Keratinocyte (primary cell): ENCODE results near the gene ZNF691. TPM values are rescaled to one million over a fixed set of nuclear protein-coding genes. Genes with fewer than 3 reads are reported as not detected.

Experiments
- DNase-seq: peaks from one replicate; pipeline ENCODE4 v3.0.0-alpha.2; 2011; ENCODE audit warnings: low read depth, missing footprints, low spot score
- FAIRE-seq: peaks from 2 replicates; lab custom pipeline; 2011; peaks lifted over from hg19 to GRCh38; lab: Jason Lieb, UNC
- H2AFZ ChIP-seq: 2 replicates; pipeline ENCODE4 v1.6.0; 2012; ENCODE audit warnings: low read length, control low read depth, inconsistent platforms; ENCODE audit not compliant: control insufficient read depth
- H3K27ac ChIP-seq: 2 replicates; pipeline ENCODE4 v1.5.1; 2011; ENCODE audit warnings: low read length; ENCODE audit not compliant: control insufficient read depth, insufficient read depth
- H3K27me3 ChIP-seq: 3 replicates; pipeline ENCODE4 v1.6.0; 2011; ENCODE audit warnings: low read length; ENCODE audit not compliant: control insufficient read depth, insufficient read depth; ENCODE audit errors: extremely low read depth
- H3K36me3 ChIP-seq, 2 experiments: 2 replicates in 1 of 2; 3 replicates in 1 of 2; pipeline ENCODE4 v1.5.1; 2011; ENCODE audit warnings: low read length in 2 of 2, mild to moderate bottlenecking in 1 of 2; ENCODE audit not compliant: control insufficient read depth in 2 of 2, insufficient read depth in 2 of 2; ENCODE audit errors: extremely low read depth in 1 of 2
- H3K4me1 ChIP-seq: 3 replicates; pipeline ENCODE4 v1.5.1; 2011; ENCODE audit warnings: low read length; ENCODE audit not compliant: control insufficient read depth, insufficient read depth; ENCODE audit errors: extremely low read depth
- H3K4me2 ChIP-seq: 3 replicates; pipeline ENCODE4 v1.6.0; 2011; ENCODE audit warnings: low read depth, low read length; ENCODE audit not compliant: control insufficient read depth, insufficient read depth; ENCODE audit errors: extremely low read depth
- H3K4me3 ChIP-seq, 3 experiments: fragments of 200-600 bp in 1 of 3; sonication (generic) in 1 of 3; 2 replicates in 2 of 3; 3 replicates in 1 of 3; pipeline ENCODE4 v1.5.1; 2011 to 2016; ENCODE audit warnings: low read length in 3 of 3, mild to moderate bottlenecking in 3 of 3, control low read depth in 2 of 3, inconsistent platforms in 1 of 3, low read depth in 1 of 3, mixed read lengths in 1 of 3, mixed run types in 1 of 3, moderate library complexity in 1 of 3; ENCODE audit not compliant: control insufficient read depth in 2 of 3, insufficient read depth in 2 of 3; ENCODE audit errors: extremely low read depth in 1 of 3
- H3K79me2 ChIP-seq: 2 replicates; pipeline ENCODE4 v1.6.0; 2012; ENCODE audit warnings: low read length; ENCODE audit not compliant: control insufficient read depth, insufficient read depth
- H3K9ac ChIP-seq: 3 replicates; pipeline ENCODE4 v1.6.0; 2011; ENCODE audit warnings: low read length; ENCODE audit not compliant: control insufficient read depth, insufficient read depth; ENCODE audit errors: extremely low read depth
- H3K9me1 ChIP-seq: 3 replicates; pipeline ENCODE4 v1.6.0; 2011; ENCODE audit warnings: low read length; ENCODE audit not compliant: control insufficient read depth, insufficient read depth; ENCODE audit errors: extremely low read depth
- H3K9me3 ChIP-seq: 2 replicates; pipeline ENCODE4 v1.5.1; 2012; ENCODE audit warnings: low read depth, low read length; ENCODE audit not compliant: control insufficient read depth
- H4K20me1 ChIP-seq: 3 replicates; pipeline ENCODE4 v1.6.0; 2011; ENCODE audit warnings: low read length; ENCODE audit not compliant: control insufficient read depth, insufficient read depth; ENCODE audit errors: extremely low read depth
- EZH2 ChIP-seq: IDR thresholded peaks from one replicate; pipeline ENCODE4 v1.6.1; 2012; ENCODE audit warnings: inconsistent platforms, mild to moderate bottlenecking, low read length, moderate library complexity
- dilution Hi-C: fragments of 300-500 bp; cut with MboI; formaldehyde crosslinking; loops from one replicate; pipeline ENCODE4 v1.7.0; 2020; ENCODE audit warnings: low sequenced_read_pairs; ENCODE audit not compliant: extremely low pct_ligation_motif_present
- polyA plus RNA-seq, 5 experiments: library from polyadenylated mRNA; depleted of rRNA in 3 of 5; stranded (reverse) in 3 of 5; stranded (forward) in 1 of 5; unstranded in 1 of 5; fragments of >200 nt; gene quantifications; 1 replicate in 1 of 5; 2 replicates in 3 of 5; 3 replicates in 1 of 5; pipeline versions ENCODE4 v1.2.1 to v1.2.3, GENCODE V29; 2011 to 2012; ENCODE audit warnings: missing spikeins in 2 of 5, low read depth in 1 of 5, low replicate concordance in 1 of 5
- TF ChIP-seq, protein P1 (sequence below), 3 experiments: IDR thresholded peaks in 1 of 3; conservative IDR thresholded peaks in 1 of 3; optimal IDR thresholded peaks in 1 of 3; 2 replicates in 2 of 3; 3 replicates in 1 of 3; pipeline versions ENCODE3 to v1.5.1; 2011; ENCODE audit warnings: low read length in 3 of 3, mild to moderate bottlenecking in 3 of 3, moderate library complexity in 2 of 3, control low read depth in 1 of 3, inconsistent platforms in 1 of 3; ENCODE audit not compliant: insufficient read depth in 2 of 3; ENCODE audit errors: extremely low read depth in 1 of 3

The ZNF691 gene
- polyA plus RNA-seq, 1 donor (not counting 4 experiments of a cell fraction or from before 2014, with no cell fraction given) = 3.8 TPM

DNA sequence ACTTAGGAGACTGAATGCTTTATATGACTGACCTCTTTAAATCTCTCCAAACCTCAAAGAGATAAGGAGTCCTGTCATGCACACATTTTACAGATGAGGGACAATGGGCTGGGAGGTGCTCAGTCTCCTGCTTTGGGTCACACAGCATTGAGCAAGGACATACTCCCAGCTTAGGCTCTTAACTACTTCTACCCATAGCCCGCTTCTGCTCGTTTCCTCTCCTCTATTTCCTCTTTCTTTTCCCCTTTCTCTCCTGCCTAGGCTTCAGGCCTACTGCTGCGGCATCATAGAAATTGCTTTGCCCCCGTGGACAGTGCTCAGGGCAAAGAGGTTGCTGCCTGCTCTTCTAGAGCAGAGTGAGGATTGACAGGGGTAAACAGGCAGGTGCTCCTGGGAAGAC is 12.4 kb upstream of the ZNF691 start:
- dilution Hi-C loops = no loop called here
- no peak overlapping the region for H3K4me2 ChIP-seq

DNA sequence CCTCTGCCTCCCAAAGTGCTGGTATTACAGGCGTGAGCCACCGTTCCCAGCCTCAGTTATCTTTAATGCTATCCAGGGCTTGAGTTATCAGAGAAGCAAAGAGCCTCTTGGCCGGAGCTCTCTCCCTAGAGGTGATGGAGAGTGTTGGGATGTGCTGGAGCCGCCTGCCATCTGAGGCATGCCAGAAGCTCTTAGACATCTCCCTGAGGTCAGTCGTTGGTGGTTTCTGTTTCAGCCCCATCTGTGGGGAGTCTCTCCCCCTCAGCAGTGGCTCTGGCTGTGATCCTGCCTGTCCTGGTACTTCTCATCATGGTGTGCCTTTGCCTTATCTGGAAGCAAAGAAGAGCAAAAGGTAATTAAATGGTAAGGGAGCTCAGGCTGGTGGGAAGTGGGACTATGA is 11.6 kb upstream of the ZNF691 start:
- TF ChIP-seq, protein P1, sequence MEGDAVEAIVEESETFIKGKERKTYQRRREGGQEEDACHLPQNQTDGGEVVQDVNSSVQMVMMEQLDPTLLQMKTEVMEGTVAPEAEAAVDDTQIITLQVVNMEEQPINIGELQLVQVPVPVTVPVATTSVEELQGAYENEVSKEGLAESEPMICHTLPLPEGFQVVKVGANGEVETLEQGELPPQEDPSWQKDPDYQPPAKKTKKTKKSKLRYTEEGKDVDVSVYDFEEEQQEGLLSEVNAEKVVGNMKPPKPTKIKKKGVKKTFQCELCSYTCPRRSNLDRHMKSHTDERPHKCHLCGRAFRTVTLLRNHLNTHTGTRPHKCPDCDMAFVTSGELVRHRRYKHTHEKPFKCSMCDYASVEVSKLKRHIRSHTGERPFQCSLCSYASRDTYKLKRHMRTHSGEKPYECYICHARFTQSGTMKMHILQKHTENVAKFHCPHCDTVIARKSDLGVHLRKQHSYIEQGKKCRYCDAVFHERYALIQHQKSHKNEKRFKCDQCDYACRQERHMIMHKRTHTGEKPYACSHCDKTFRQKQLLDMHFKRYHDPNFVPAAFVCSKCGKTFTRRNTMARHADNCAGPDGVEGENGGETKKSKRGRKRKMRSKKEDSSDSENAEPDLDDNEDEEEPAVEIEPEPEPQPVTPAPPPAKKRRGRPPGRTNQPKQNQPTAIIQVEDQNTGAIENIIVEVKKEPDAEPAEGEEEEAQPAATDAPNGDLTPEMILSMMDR (optimal IDR thresholded peaks at IDR 0.05 in 1 of 3, IDR thresholded peaks at IDR 0.05 in 1 of 3, conservative IDR thresholded peaks at IDR 0.05 in 1 of 3; ENCODE audit: extremely low read depth in 1 of 3, insufficient read depth in 2 of 3, low read length in 3 of 3) = no peak
- TF ChIP-seq EZH2 = no peak
- no peak overlapping the region for H3K9ac ChIP-seq
- H3K79me2 ChIP-seq = no peaks in the 10 kb centered on the region
- no peak overlapping the region for H3K27ac ChIP-seq
- no peaks in the 10 kb centered on the region for H3K27me3 ChIP-seq
- no peak overlapping the region for H3K4me3 ChIP-seq
- H3K36me3 ChIP-seq = peaks cover 0 to 2% of the 10 kb centered on the region in 2 experiments
- no peaks in the 10 kb centered on the region for H3K9me3 ChIP-seq
- H2AFZ ChIP-seq = no peak overlapping the region
- no peaks in the 10 kb centered on the region for H4K20me1 ChIP-seq
- no peaks in the 10 kb centered on the region for H3K4me1 ChIP-seq
- H3K9me1 ChIP-seq = no peaks in the 10 kb centered on the region
- dilution Hi-C loops = no loop called here
- DNase-seq (no peak), FAIRE-seq (no peak)
- no peak overlapping the region for H3K4me2 ChIP-seq

More for the DNA sequence above, 12.4 kb upstream of the ZNF691 start:
- peaks cover 0 to 2% of the 10 kb centered on the region in 2 experiments for H3K36me3 ChIP-seq
- FAIRE-seq (no peak), DNase-seq (no peak)
- H3K27me3 ChIP-seq = no peaks in the 10 kb centered on the region
- no peak overlapping the region for H3K4me3 ChIP-seq
- H3K9me1 ChIP-seq = no peaks in the 10 kb centered on the region
- H3K79me2 ChIP-seq = no peaks in the 10 kb centered on the region
- H2AFZ ChIP-seq = no peak overlapping the region
- no peaks in the 10 kb centered on the region for H3K4me1 ChIP-seq
- H3K9ac ChIP-seq = no peak overlapping the region
- H4K20me1 ChIP-seq = no peaks in the 10 kb centered on the region
- no peaks in the 10 kb centered on the region for H3K9me3 ChIP-seq
- no peak for TF ChIP-seq EZH2
- TF ChIP-seq, protein P1 (optimal IDR thresholded peaks at IDR 0.05 in 1 of 3, IDR thresholded peaks at IDR 0.05 in 1 of 3, conservative IDR thresholded peaks at IDR 0.05 in 1 of 3; ENCODE audit: extremely low read depth in 1 of 3, insufficient read depth in 2 of 3, low read length in 3 of 3) = no peak
- no peak overlapping the region for H3K27ac ChIP-seq
